RPMI8226 (cell line): ENCODE data around the gene LHX2.

Source experiments
- DNase-seq: peaks from one replicate; pipeline ENCODE4 v3.0.0-alpha.2; 2015

The LHX2 gene

DNA sequence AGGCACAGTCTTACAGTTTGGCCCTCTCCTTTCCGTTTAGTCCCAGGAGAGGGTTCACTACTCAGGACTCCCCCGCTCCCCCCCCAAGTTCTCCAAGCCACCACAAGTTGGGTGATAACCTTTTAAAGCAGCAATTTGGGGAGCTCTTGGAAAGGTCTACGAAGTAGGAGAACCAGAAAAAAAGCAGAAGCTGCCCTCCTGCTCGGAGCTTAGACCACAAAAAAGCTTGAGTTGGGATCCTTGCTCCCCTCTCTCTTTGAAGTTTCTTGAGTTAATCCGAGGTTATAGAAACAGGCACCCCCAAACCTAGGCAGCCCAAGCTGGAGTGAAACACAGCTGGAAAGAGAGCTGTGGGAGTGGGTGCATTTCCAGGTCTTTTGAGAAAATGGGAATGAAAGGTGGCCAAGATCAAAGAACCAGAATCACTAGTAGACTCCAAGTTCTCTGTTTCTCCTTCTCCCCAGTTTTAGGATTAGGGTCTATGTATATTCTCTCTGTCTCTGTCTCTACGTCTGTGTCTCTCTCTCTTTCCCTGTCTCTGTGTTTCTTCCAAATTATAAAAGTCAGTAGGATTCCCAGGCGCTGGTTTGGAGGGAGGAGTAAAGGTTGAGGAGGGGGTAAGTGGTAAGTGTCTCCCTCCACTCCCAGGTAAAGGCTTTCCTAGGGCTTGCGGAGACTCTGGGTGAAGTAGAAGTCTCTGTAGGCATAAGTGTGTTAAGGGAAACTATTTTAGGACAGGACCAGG is 2.8 kb downstream of the LHX2 start:
- DNase-seq: no peak

GRCh38 chr9:124014956-124015660 is 3.5 kb downstream of the LHX2 start:
- no peak for DNase-seq

- no peak for DNase-seq
Observed at GRCh38 chr9:124015661-124016131, 4.1 kb downstream of the LHX2 start.

DNA sequence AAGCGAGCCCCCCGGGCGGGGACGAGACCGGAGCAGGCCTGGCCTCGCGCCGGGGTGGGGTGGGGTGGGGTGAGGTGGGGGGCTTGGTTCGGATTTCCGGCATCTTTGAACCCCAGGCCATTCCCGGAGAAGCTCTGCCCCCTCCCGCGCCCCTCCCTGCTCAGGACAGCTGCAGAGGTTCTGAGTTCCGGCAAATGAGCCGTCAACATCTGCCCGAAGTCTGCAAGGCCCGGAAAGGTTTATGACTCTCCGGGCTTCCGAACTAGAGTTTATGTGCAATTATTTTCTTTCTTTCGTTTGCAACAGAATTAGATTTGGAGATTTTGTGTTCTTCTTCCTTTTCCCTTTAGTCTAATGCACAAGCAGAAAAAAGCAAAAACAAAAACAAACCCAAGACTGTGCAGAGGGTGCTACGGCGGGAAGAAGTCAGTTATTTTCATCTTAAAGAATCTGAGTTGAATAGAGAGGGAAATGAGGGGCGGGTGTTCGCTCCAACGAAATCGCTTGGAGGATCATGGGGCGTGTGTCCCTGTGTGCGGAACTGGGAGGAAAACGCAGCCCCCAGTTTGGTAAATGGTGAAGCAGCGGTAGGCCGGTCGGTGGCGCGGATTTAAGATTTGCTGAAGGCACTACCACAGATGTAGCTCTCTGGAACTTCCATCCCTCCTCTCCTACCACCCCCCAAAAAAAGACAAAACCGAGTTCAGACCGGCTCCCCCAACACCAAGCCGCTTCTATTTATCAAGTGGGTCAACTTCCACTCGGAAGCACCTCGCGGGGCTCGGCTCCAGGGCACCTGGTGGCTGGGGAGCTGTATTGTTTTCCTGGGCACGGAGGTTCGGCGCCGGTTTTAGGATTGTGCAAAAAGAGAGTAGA is 4.8 kb downstream of the LHX2 start:
- no peak for DNase-seq

- no peak for DNase-seq
Observed at GRCh38 chr9:124017051-124017928, 5.7 kb downstream of the LHX2 start.

- DNase-seq: no peak
Observed at GRCh38 chr9:124017929-124018729, 6.6 kb downstream of the LHX2 start.

GRCh38 chr9:124018730-124019697 is 7.4 kb downstream of the LHX2 start:
- DNase-seq: no peak

- no peak for DNase-seq
Observed at GRCh38 chr9:124019771-124020519, 8.4 kb downstream of the LHX2 start.

DNA sequence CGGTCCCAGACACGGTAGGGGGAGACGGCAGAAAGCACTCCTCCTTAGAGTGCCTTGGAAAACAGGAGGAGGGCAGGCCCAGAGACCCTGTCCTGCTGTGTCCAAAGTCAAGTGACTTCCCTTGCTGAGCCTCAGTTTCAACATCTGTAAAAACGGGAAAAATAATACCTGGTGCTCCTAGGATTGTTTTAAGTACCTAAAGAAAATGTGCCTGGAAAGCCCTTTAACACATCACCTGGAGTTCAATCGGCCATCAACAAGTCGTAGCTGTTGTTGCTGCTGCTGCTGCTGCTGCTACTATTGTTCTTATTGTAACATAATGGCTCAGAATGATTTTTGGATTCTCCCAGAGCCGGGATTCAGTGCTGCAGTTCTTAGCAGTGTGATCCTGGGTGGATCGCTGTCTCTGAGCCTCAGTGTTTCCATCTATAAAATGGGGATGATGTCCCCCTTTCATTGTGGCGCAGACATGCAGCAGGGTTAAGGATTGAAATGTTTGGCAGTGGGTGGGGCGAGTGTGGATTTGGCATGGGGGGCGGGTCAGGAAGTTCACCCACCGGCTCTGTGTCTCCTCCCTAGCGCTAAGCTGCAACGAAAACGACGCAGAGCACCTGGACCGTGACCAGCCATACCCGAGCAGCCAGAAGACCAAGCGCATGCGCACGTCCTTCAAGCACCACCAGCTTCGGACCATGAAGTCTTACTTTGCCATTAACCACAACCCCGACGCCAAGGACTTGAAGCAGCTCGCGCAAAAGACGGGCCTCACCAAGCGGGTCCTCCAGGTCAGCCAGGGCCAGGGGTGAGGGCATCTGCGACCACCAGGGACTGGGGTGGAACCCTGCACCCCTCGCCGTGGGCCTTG is 9.2 kb downstream of the LHX2 start:
- peak; percentile 56 for DNase-seq

DNA sequence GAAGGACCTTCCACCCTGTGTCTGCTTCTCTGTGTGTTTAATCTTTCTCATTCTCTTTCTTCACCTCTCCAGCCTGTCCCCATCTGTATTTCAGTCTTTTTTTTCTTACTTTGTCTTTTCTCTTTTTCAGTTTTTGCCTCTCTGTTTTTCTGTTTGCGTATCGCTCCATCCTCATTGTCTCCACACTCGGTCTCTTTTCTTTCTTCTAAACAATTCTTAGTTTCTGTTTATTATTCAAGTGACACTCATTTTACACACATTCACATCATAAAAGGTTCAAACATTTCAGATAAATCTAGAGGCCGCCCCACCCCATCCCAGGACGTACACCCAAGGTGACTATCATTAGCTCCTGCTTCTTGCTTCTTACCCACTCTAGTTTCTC is 9.8 kb downstream of the LHX2 start:
- DNase-seq: no peak

- no peak for DNase-seq
Observed at GRCh38 chr9:124022201-124023121, 10.9 kb downstream of the LHX2 start.

DNA sequence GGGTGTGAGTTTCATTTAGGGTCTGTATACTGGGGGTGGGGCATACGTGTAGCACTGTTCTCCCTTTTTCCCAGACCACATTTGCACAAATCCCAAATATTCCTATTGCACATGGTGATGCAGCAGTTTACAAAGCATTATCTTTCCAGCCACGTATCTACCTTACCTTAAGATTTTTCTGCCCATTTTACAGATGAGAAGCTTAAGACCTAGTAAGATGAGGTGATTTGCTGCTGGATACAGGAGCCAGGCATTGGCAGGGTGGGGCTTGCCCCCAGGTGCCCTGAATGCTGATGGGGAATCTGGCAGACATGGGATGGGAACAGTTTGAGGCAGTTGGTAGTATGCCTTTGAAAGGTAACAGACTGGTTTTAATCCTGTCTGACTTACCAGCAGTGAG is 12.5 kb downstream of the LHX2 start:
- DNase-seq: no peak

DNA sequence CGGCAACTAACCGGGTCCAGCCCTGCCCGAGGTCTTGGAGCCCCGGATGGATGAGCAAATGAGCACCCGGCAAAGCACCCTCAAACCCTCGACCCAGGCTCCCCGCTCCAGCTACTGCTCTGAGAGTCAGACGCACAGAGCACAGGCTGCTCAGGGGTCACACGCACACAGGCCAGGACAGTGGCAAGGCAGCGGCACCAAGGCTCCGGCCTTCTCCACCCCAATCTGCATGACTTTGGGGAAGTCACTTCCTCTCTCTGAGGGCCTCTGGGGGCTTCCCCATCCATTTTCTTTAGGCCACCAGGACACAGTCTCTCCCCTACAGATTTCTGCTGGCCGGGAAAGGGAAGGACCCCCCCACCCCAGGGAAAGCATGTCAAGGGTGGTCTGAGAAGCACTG is 18.0 kb downstream of the LHX2 start:
- no peak for DNase-seq

- no peak for DNase-seq
Observed at GRCh38 chr9:124030969-124031451, 19.4 kb downstream of the LHX2 start.

- DNase-seq: no peak
Observed at GRCh38 chr9:124032247-124032646, 20.7 kb downstream of the LHX2 start.

- DNase-seq: no peak
Observed at GRCh38 chr9:124033348-124033747, 21.8 kb downstream of the LHX2 start.

- DNase-seq: no peak
Observed at GRCh38 chr9:124033967-124034366, 22.4 kb downstream of the LHX2 start.
